Measurements from ENCODE around the gene DOP1A.

DNA sequence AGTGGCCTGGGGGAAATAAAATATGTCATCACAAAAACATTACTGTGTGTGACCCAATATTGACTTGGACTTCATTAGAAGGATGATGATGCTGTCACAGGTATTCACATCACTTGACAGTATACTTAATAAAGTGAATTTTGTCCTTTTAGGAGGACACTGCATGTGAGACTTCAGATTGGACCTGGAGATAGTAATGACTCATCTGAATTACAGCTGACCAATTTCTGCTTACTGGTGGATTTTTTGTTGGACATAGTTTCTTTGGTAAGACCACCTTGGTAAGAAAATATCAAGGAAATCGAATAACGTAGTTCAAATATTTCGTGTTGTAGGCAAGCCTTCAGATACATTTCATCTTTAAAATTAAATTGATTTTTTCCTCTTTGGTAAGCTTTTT, 57.1 kb downstream of the DOP1A start:
- TF ChIP-seq, protein P1, sequence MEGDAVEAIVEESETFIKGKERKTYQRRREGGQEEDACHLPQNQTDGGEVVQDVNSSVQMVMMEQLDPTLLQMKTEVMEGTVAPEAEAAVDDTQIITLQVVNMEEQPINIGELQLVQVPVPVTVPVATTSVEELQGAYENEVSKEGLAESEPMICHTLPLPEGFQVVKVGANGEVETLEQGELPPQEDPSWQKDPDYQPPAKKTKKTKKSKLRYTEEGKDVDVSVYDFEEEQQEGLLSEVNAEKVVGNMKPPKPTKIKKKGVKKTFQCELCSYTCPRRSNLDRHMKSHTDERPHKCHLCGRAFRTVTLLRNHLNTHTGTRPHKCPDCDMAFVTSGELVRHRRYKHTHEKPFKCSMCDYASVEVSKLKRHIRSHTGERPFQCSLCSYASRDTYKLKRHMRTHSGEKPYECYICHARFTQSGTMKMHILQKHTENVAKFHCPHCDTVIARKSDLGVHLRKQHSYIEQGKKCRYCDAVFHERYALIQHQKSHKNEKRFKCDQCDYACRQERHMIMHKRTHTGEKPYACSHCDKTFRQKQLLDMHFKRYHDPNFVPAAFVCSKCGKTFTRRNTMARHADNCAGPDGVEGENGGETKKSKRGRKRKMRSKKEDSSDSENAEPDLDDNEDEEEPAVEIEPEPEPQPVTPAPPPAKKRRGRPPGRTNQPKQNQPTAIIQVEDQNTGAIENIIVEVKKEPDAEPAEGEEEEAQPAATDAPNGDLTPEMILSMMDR (IDR thresholded peaks at IDR 0.05; ENCODE audit: low read depth, low read length, missing input control), result no peak
- TF ChIP-seq, protein P2, sequence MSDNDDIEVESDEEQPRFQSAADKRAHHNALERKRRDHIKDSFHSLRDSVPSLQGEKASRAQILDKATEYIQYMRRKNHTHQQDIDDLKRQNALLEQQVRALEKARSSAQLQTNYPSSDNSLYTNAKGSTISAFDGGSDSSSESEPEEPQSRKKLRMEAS (IDR thresholded peaks at IDR 0.05), result no peak
- TF ChIP-seq NR2F2 (IDR thresholded peaks at IDR 0.05), result no peak
- TF ChIP-seq TAF1 (conservative IDR thresholded peaks at IDR 0.05), result no peak
- TF ChIP-seq, protein P3, sequence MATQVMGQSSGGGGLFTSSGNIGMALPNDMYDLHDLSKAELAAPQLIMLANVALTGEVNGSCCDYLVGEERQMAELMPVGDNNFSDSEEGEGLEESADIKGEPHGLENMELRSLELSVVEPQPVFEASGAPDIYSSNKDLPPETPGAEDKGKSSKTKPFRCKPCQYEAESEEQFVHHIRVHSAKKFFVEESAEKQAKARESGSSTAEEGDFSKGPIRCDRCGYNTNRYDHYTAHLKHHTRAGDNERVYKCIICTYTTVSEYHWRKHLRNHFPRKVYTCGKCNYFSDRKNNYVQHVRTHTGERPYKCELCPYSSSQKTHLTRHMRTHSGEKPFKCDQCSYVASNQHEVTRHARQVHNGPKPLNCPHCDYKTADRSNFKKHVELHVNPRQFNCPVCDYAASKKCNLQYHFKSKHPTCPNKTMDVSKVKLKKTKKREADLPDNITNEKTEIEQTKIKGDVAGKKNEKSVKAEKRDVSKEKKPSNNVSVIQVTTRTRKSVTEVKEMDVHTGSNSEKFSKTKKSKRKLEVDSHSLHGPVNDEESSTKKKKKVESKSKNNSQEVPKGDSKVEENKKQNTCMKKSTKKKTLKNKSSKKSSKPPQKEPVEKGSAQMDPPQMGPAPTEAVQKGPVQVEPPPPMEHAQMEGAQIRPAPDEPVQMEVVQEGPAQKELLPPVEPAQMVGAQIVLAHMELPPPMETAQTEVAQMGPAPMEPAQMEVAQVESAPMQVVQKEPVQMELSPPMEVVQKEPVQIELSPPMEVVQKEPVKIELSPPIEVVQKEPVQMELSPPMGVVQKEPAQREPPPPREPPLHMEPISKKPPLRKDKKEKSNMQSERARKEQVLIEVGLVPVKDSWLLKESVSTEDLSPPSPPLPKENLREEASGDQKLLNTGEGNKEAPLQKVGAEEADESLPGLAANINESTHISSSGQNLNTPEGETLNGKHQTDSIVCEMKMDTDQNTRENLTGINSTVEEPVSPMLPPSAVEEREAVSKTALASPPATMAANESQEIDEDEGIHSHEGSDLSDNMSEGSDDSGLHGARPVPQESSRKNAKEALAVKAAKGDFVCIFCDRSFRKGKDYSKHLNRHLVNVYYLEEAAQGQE (IDR thresholded peaks at IDR 0.05), result no peak
- TF ChIP-seq, protein P4, sequence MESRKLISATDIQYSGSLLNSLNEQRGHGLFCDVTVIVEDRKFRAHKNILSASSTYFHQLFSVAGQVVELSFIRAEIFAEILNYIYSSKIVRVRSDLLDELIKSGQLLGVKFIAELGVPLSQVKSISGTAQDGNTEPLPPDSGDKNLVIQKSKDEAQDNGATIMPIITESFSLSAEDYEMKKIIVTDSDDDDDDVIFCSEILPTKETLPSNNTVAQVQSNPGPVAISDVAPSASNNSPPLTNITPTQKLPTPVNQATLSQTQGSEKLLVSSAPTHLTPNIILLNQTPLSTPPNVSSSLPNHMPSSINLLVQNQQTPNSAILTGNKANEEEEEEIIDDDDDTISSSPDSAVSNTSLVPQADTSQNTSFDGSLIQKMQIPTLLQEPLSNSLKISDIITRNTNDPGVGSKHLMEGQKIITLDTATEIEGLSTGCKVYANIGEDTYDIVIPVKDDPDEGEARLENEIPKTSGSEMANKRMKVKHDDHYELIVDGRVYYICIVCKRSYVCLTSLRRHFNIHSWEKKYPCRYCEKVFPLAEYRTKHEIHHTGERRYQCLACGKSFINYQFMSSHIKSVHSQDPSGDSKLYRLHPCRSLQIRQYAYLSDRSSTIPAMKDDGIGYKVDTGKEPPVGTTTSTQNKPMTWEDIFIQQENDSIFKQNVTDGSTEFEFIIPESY (IDR thresholded peaks at IDR 0.05), result no peak
- no peak for TF ChIP-seq JUND (IDR thresholded peaks at IDR 0.05)
- no peak for TF ChIP-seq SP1 (IDR thresholded peaks at IDR 0.05)
- no peak for TF ChIP-seq HNF4A (conservative IDR thresholded peaks at IDR 0.05)
- TF ChIP-seq, protein P5, sequence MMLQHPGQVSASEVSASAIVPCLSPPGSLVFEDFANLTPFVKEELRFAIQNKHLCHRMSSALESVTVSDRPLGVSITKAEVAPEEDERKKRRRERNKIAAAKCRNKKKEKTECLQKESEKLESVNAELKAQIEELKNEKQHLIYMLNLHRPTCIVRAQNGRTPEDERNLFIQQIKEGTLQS (IDR thresholded peaks at IDR 0.05), result no peak
- no peak for TF ChIP-seq GABPA (IDR thresholded peaks at IDR 0.05 in 1 of 2, conservative IDR thresholded peaks at IDR 0.05 in 1 of 2)
- no peak for TF ChIP-seq YY1 (IDR thresholded peaks at IDR 0.05)
- TF ChIP-seq RXRA (IDR thresholded peaks at IDR 0.05), result no peak
